Effector memory CD4-positive, alpha-beta T cell (primary cell): ENCODE measurements around the gene PGP.

Experiments
- DNase-seq, 3 donors: peaks; one replicate each; pipeline ENCODE4 v3.0.0-alpha.2; 2020
- H3K27ac ChIP-seq: 2 replicates; pipeline ENCODE4 v1.7.0; 2013; ENCODE audit warnings: mild to moderate bottlenecking, low read length, moderate library complexity; ENCODE audit not compliant: insufficient read depth, poor library complexity, severe bottlenecking
- H3K27me3 ChIP-seq: replicated peaks from 2 replicates; pipeline ENCODE4 v1.7.0; 2013; ENCODE audit warnings: mild to moderate bottlenecking, low read length; ENCODE audit not compliant: insufficient read depth, control insufficient read depth, poor library complexity, severe bottlenecking
- H3K36me3 ChIP-seq: 2 replicates; pipeline ENCODE4 v1.7.0; 2013; ENCODE audit warnings: mild to moderate bottlenecking, low read length, moderate library complexity; ENCODE audit not compliant: control insufficient read depth, insufficient read depth
- H3K4me1 ChIP-seq: 2 replicates; pipeline ENCODE4 v1.7.0; 2013; ENCODE audit warnings: low read length, mild to moderate bottlenecking; ENCODE audit not compliant: control insufficient read depth, insufficient read depth, poor library complexity, severe bottlenecking
- H3K4me3 ChIP-seq: 2 replicates; pipeline ENCODE4 v1.7.0; 2013; ENCODE audit warnings: low read length, low read depth, mild to moderate bottlenecking; ENCODE audit not compliant: insufficient read depth, poor library complexity, severe bottlenecking
- H3K9me3 ChIP-seq: 2 replicates; pipeline ENCODE4 v1.7.0; 2013; ENCODE audit warnings: mild to moderate bottlenecking, low read length, moderate library complexity; ENCODE audit not compliant: control insufficient read depth

PGP gene

DNA sequence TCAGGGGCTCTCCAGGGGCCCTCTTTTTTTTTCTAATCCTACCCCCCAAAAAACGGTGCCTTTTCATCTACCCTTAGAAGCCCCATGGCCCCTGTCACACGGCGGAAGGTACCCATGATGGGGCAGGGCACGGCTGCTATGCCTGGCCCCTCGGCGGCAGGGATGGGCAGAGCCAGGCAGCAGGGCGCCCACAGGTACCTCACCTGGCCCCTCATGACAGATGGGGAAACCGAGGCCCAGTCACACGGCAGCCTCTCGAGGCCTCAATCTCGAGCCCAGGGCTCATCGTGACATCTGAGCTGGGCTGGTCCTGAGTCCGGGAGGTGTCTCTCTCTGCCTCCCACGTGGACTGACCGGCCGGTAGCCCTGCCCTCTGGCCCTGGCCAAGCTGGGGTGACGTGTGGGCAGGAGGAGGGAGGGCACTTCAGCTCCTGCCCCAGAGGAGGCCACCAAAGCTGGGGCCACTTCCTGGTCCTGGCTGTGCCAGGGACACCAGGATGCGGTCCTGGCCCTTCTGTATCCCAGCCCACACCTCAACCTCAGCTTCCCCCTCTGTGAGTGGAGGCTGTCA lies 47.5 kb downstream of the PGP start:
- no peak for DNase-seq
- H3K27ac ChIP-seq, result no peak overlapping the region
- no peaks in the 10 kb centered on the region for H3K4me1 ChIP-seq
- no peaks in the 10 kb centered on the region for H3K27me3 ChIP-seq
- no peaks in the 10 kb centered on the region for H3K9me3 ChIP-seq
- H3K4me3 ChIP-seq, result no peak overlapping the region
- H3K36me3 ChIP-seq, result peaks cover 34% of the 10 kb centered on the region

DNA sequence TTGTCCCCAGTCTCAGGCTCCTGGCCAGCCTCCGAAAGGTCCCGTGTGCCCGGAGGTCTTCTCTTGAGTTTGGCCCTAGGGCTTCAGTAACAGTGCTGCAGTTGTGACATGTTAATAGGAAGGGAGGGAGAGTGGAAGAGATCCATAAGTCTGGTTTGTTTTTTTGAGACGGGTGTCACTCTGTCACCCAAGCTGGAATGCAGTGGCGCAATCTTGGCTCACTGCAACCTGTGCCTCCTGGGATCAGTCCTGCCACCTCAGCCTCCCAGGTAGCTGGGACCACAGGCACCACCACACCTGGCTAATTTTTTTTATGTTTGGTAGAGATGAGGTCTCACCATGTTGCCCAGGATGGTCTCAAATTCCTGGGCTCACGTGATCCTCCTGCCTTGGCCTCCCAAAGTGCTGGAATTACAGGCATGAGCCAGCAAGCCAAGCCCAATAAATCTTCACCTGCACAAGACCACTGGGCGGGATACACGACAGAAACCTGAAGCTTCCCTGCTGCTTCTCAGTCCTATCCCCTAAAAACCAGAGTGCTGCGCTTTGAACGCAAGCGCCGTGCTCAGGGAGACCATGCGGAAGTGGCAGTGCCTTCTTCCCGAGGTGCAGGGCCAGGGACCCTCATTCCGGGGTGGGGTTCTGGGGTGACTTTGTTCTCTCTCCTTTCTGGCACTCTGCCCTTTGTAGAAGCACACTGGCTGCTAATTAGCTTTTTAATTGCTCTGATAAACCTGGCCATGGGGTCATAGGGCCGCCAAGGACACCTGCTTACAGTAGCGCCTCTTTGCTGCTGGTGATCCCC lies 48.2 kb downstream of the PGP start:
- Histone ChIP-seq H3K4me3 (no peak overlapping the region), H3K9me3 (no peaks in the 10 kb centered on the region), H3K36me3 (peaks cover 27% of the 10 kb centered on the region), H3K27ac (no peak overlapping the region), H3K4me1 (no peaks in the 10 kb centered on the region), H3K27me3 (no peaks in the 10 kb centered on the region)
- DNase-seq, result no peak

DNA sequence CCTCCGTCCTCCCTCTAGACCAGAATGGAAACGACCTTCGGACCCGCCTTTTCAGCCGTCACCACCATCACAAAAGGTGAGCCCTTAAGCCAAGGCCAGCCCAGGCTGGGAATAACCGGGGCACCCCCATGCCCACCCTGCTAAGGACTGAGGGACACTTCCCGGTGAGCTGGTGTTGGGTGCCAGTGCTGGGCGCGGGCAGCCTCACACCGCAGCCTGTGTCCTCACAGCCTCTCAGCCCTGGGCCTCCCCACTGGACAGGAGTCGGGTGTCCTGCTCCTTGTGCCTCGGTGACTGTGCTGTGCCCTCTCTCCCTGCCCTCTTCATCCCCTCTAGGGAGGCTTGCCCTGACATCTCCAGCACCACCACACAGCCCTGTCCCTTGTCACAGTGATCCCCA lies 48.8 kb downstream of the PGP start:
- Histone ChIP-seq H3K4me1 (no peaks in the 10 kb centered on the region), H3K36me3 (peaks cover 27% of the 10 kb centered on the region), H3K27me3 (no peaks in the 10 kb centered on the region), H3K27ac (no peak overlapping the region), H3K4me3 (no peak overlapping the region), H3K9me3 (no peaks in the 10 kb centered on the region)
- DNase-seq, result no peak

DNA sequence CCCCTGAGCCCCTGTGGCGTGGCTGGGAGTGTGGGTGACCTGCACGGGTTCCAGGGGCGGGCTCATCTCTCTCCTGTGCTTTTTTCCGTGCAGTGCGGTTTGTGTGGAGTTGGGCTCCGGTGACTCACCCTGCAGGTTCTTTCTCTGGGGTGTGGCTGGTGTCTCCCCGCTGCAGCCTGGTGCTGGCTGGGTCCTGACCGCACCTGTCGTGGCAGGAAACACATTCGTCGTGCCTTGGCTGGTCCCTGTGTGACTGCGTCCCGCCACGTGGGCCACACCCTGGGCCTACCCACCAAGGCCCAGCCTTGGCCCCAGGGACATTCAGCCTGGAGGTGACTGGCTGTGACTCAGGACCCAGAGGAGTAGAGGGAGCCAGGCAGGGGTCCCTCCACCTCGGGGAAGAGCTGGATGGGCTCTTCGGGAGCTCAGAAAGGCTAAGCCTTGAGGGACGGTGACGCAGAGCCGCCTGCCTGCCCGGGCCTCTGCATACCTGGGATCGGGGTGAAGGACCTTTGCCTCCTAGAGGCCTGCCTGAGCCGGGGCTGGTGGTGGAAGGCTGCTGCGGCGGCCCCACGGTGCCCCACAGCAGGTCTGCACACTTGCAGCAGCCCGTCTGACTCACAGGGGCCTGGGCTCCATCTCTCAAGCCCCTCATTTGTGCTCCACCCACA lies 51.3 kb downstream of the PGP start:
- Histone ChIP-seq H3K9me3 (no peaks in the 10 kb centered on the region), H3K27me3 (no peaks in the 10 kb centered on the region), H3K27ac (peak overlapping the region; percentile 37), H3K4me1 (no peaks in the 10 kb centered on the region), H3K36me3 (peaks cover 25% of the 10 kb centered on the region), H3K4me3 (no peak overlapping the region)
- peak in 2 of 3 donors; percentile 29 to 39 for DNase-seq

DNA sequence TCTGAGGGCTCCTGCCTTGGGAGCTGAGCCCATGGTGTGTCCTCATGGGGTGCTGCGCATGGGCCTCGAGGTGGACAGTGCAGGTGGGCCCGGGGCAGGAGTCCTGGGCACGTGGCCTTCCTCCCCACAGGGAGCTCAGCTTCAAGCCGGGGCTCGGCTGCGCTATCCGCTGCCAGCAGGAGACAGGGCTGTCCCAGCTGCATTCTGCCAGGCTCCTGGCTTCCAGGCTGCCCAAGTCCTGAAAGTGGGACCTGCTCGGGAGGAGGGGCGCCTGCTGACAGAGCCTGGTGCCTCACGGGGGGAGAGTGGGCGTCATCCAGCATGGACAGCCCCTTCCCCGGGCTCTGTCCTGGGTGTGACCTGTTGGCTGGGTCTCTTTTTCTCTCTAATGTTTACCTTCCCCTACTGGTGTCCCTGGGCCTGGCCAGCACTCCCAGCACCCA lies 51.9 kb downstream of the PGP start:
- Histone ChIP-seq H3K4me3 (no peak overlapping the region), H3K27me3 (no peaks in the 10 kb centered on the region), H3K4me1 (no peaks in the 10 kb centered on the region), H3K9me3 (no peaks in the 10 kb centered on the region), H3K36me3 (peaks cover 19% of the 10 kb centered on the region), H3K27ac (peak overlapping the region; percentile 37)
- DNase-seq, result no peak

DNA sequence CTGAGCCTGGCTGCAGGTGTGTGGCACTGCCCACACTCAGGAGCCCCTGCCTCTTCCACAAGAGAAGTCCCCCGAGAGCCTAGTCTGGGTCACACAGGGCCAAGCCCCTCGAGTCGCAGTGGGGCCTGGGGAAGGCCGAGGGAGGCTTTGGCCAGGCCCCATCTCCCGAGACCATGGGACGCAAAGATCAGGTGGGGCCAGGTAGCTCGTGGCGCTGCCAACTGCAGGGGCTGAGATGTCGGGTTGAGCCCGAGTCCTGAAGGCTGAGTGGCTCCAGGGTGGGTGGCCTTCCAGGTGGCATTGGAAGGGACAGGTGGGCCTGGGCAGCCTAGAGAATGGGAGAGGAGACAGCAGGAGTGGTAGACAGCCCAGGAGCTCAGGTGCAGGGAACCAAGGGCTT lies 52.7 kb downstream of the PGP start:
- no peak for DNase-seq
- Histone ChIP-seq H3K36me3 (peaks cover 11% of the 10 kb centered on the region), H3K4me3 (no peak overlapping the region), H3K9me3 (no peaks in the 10 kb centered on the region), H3K27ac (no peak overlapping the region), H3K27me3 (no peaks in the 10 kb centered on the region), H3K4me1 (peaks cover 5% of the 10 kb centered on the region)
